ENCODE results near the gene RRP8.
A peak's percentile ranks its signal among the peaks of the same experiment; 100 is the strongest.

- peak in 3 of 4 experiments; percentile 41 to 69 (median 59) for TF ChIP-seq CTCF (IDR thresholded peaks at IDR 0.05)
- TF ChIP-seq POLR2AphosphoS5 (IDR thresholded peaks at IDR 0.05): peak; percentile 96 to 98 (median 98)
Measured at GRCh38 chr11:6612213-6613041, 9.0 kb upstream of the RRP8 start, which contains the start of gene TAF10.

Measured in sigmoid colon (tissue), 4 donors.